ENCODE data around the gene SCN8A.
"Not testable (repeated sequence)": the region's sequence is repeated elsewhere in the genome, so short reads cannot be mapped to it uniquely, and the experiment has no call there.

SCN8A gene

DNA sequence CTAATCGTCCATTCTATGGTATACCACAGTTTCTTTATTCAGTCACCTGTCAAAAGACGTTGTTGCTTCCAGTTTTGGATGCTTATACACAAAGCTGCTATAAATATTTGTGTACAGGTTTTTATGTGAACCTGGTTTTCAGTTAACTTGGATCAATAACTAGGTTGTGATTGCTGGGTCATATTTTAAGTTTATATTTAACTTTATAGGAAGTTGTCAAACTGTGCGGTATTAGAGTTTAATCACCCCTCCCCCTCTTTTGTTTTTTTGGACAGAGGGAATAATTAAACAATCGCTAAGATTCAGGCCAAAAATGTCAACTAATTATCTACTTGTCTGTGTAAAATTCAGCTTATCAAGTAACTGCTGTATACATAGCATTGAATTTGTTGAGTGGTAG is 34.3 kb downstream of the SCN8A start:
- DNase-seq, result no peak

DNA sequence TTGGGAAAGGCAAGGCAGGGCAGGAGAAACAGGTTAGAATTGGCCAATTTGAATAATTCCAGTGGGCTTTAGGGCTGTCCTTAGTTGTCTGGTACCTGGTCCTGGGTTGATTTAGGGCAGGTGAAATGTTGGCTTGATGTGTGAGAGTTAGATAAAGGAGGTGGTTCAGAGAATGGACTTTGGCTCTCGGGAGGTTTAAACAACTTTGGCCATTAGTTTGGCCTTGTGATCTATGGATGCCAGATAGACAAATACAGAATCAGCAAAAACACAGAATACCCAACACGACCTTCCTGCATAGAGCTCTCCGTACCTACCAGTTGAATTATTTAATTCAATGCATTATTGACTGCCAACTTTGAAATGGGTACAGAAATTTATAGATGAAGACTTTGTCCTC is 35.1 kb downstream of the SCN8A start:
- DNase-seq, result no peak

DNA sequence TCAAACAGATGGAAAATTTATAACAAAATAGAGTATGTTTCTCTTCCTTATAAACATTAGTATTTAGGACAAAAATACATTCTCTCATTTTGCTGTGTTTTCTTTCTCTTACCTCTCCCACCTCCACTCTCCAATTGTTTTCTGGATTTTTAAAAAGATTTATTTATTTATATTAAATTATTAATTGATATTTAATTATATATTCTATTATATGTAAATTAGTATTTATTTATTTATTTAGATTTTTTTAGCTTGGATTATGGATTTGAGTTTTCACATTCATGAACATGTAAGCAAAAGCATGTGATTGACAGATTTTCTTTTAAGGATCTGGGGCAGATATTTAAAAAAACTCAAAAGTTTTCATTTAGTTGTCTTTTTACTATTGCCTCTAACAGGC is 35.6 kb downstream of the SCN8A start:
- DNase-seq, result no peak

DNA sequence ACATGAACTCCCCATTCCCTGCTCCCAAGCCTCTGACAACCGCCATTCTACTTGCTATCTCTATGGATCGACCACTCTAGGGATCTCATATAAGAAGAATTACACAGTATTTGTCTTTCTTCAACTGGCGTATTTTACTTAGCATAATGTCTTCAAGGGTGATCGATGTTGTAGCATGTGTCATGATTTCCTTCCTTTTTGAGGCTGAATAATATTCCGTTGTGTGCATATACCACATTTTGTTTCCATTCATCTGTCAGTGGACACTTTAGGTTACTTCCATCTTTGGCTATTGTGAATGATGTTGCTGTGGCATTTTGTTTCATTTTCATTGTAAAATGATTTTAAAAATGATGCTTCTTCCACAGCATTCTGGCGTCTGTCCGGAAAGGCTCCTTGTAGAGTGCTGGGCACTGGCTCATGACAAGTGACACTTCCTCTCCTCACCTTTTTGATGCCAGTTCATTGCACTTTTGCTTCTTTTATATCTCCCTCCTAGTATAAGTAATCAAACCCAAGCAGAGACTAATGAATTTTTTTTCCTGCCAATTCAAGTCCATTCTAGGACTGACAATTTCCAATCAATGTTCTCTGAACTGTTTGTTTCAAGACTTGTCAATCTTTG is 39.3 kb downstream of the SCN8A start:
- no peak for DNase-seq

DNA sequence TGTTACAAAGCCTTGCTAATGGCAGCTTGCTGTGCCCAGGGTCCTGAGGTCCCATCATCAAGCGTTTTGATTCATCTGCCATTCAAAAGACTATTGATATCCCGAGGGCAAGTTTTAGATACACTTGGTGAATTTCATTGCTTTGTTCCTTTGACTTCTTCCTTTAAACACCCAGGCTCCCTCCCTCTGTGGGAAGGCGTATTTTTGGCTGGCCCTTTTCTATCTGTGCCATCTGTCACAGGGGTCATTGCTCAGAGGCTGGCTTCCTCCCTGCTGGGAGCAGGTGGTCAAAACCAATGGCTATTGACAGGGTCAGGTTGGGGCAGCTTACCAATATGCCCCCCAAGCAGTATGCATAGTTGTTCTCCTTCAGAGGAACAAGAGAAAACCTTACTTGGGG is 40.0 kb downstream of the SCN8A start:
- no peak for DNase-seq

DNA sequence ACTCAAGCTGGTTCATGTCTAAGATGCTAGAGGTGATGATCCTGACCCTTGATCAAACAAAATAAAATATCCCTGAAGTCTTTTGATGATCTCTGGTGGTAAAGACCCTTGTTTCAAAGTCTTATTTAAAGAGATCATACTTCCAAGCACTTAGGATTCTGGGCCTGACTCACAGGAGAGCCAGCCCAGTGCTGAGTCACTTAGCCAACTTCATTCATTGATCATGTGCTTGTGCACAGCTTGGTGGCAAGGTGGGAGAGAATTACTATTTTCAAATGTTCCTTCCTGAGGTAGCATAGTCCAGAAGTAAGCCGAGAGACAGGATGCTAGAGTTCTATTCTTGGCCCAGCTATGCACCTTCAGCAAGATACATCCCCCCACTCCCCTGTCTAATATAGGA is 40.6 kb downstream of the SCN8A start:
- DNase-seq, result no peak

DNA sequence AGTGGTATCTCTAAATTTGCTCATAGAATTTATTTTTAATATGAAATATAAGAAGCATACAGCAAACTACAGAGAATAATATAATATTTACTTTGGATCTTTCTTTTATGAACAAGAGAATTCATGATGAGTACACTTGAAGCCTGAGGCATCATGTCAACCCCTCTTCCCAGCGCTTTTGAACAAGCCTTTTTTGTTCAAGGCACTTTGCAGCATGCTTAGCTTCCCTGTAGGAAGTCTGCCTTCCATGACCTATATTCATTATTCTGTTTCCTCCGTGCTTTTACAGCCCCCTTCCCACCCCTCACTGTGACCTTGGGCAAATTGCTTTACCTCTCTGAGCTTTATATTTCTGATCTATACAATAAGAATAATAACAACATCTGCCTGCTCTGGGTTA is 41.6 kb downstream of the SCN8A start:
- no peak for DNase-seq

DNA sequence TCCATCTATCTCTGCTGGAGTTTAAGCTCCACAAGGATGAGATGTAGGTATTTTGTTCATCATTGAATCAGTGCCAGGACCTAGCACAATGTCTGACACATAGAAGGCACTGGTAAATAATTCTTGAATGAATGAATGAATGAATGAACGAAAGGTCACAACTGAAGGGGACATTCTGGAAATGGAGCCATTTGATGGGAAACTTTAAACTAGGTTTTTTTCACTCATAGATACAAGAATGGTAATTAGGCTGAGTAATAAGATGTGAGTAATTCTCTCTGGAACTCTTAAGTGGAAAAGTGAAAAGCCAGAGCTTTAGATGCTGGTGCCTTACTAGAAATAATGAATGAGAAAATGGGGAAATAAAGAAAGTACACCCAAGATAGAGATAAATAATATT is 44.3 kb downstream of the SCN8A start:
- no peak for DNase-seq

DNA sequence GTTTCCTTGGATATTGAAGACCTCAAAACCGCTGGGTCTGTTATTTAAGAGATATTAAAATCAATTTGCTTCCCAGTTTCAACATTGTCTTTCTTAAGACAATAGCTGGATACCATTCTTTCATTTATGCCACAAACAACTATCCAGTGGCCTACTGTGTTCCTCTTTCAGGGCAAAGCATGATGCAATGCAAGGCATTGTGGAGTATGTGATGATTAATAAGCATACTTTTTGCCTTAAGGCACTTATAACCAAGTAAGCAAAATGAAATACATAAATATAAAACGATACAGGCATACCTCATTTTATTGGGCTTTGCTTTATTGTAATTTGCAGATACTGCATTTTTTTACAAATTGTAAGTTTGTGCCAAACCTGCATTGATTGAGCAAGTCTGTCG is 45.5 kb downstream of the SCN8A start:
- no peak for DNase-seq

DNA sequence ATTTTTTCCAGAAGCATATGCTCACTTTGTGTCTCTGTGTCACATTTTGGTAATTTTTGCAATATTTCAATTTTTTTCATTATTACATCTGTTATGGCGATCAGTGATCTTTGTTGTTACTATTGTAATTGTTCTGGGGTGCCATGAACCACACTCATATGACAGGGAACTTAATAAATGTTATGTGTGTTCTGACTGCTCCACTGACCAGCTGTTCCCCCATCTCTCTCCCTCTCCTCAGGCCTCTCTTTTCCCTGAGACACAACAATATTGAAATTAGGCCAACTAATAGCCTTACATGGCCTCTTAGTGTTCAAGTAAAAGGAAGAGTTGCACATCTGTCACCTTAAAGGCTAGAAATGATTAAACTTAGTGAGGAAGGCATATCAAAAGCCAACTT is 46.0 kb downstream of the SCN8A start:
- no peak for DNase-seq

DNA sequence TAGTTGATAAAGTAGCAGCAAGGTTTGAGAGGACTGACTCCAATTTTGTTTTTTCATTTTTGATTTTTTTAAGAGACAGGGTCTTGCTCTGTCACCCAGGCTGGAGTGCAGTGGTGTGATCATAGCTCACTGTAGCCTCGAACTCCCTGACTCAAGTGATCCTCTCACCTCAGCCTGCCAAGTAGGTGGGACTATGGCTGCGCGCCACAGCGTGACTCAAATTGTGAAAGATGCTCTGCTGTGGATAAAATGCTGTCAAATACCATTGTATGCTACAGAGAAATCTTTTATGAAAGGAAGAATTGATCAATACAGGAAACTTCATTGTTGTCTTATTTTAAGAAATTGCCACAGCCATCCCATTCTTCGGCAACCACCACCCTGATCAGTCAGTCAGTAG is 48.3 kb downstream of the SCN8A start:
- no peak for DNase-seq

DNA sequence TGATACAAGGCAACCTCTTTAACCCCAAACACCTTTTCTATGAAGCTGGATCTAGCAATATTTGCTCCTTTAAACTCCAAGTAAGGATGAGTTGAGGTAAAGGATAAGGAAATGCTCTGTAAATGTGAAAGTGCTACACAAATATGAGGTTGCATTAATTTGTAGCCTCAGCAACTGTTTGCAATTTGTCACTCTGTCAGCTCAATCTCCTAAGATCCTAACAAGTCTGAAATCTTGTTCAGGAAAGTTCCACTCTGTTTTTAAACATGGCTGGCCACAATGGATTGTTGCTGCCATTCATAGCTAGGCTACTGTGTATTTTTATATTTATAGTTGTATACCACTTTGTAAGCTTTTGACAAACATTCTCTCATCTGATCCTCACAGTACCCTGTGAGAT is 51.3 kb downstream of the SCN8A start:
- DNase-seq, result no peak

DNA sequence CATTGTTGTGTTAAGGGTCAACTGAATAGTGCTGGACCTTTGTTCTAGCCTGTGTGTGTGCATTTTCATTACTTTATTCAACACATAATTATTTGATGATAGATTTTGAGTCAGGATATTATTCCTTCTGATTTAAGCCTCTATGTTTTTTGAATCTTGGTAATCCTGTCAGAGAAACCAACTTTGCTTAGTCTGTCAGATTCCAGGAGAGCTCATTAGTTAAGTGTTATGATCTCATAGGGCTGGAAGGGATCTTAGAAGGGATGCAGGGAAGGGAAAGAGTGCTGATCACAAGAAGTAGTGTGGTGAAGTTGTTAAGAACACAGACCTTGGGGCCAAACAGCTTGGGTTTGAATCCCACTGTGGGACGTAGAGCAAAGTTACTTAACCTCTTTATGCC is 52.9 kb downstream of the SCN8A start:
- no peak for DNase-seq

DNA sequence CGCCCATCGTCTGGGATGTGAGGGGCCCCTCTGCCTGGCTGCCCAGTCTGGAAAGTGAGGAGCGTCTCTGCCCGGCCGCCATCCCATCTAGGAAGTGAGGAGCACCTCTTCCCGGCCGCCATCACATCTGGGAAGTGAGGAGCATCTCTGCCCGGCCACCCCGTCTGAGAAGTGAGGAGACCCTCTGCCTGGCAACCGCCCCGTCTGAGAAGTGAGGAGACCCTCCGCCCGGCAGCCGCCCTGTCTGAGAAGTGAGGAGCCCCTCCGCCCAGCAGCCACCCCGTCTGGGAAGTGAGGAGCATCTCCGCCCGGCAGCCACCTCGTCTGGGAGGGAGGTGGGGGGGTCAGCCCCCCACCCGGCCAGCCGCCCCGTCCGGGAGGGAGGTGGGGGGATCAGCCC is 53.7 kb downstream of the SCN8A start:
- DNase-seq, result not testable (repeated sequence)

DNA sequence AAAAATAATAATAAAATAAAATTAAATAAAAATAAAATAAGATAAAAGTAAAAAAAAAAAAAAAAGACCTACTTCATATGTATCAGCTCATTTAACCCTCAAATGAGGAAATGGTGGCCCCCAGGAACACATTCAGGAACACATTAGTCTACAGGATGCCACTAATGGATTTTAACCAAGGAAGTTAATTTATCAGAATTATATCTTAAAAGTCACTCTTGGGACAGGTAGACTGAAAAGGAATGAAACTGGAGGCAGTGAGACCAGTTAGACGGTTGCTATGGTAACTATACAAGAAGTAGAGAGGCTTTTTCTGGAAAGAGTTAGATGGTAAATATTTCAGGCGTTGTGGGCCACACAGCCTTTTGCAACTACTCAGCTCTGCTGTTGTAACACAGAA is 54.9 kb downstream of the SCN8A start:
- no peak for DNase-seq

DNA sequence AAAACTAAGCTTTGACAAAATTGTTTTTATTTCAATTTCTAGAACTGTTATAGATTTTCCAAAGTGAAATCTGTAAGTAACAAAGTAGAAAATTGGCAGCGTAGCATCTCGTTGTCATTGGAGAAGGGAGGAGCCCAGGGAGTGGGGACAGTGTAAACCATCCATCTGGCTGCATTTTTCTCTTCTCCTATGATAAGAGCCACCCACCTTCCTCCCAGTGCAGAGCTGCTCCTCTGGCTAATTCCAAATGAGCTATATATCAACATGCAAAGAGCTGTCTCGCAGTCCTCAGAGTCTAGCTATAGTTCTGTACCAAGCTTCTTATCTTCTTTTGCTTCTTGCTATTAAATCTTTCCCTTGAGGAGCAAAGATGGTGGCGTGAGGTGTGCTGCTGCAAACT is 56.6 kb downstream of the SCN8A start:
- no peak for DNase-seq

DNA sequence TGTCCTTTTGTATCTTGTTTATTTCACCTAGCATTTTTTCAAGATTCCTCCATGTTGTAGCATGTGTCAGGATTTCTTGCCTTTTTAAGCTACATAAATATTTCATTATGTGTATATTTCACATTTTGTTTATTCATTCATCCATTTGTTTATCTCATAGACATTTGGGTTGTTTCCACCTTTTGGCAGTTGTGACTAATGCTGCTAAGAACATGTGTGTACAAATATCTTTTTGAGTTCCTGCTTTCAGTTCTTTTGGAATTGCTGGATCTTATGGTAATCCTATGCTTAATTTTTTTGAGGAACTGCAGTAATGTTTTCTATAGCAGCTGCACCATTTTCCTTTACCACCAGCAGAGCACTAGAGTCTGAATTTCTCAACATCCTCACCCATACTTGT is 62.4 kb downstream of the SCN8A start:
- no peak for DNase-seq

DNA sequence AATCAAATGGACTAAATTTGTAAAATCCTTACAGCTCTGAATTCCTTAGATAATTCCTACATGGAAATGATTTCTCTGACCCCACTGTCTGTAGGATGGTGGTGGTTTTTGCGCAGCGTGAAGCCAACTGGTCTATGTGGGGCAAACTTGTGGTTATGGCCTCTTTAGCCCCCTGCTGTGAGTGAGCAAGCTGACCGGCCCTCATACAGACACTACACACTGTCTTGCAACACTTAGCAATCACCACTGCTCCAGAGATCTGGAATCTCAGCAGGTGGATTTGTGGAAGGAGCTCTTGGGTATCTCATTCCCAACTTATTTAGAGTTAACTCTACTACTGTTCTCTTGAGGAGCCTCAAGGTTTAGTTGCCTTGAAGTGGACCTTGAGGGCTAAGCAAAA is 70.2 kb downstream of the SCN8A start:
- no peak for DNase-seq

DNA sequence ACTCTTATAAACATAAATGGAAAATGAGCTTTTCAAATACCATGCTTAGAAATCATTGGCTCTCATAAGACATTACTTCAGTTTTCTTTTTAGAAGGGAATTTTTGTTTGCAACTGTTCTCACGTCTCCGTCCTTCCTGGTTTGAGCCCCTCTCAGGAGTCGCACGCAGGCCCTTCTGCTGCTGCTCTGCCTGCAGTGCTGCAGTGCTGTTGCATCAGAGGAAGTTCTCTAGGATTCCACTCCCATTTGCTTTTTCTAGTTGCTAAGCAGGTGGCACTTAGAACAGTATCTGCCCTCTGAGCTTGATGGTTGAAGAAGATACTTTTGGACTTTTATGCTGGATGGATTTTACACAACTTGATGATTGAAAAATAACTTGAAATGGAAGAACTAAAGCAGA is 70.8 kb downstream of the SCN8A start:
- no peak for DNase-seq

DNA sequence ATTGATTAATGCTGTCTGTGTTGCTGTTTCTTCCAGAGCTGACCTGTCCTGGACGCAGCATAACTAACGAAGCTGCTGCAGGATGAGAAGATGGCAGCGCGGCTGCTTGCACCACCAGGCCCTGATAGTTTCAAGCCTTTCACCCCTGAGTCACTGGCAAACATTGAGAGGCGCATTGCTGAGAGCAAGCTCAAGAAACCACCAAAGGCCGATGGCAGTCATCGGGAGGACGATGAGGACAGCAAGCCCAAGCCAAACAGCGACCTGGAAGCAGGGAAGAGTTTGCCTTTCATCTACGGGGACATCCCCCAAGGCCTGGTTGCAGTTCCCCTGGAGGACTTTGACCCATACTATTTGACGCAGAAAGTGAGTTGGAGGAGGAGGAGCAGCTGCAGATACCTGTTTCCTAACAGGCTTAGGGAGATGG is 71.7 kb downstream of the SCN8A start:
- DNase-seq, result no peak

DNA sequence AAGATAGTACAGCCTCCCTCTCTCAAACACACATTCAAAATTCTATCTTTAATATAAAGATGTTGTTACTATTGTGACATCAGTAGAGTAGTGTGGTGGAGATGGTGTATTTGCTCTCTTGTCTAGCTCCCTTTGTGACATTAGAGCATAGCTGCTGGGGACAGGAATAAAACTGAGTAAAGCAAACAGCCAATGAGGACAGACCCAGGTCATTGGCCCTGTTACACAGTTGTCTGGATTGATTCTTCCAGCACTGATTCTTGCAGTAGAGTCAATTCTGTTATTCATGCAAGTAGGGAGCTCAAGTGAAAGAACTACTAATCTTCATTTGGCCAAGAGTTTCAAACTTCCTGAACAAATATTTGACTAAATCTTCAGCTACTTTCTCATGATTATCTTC is 72.4 kb downstream of the SCN8A start:
- no peak for DNase-seq

DNA sequence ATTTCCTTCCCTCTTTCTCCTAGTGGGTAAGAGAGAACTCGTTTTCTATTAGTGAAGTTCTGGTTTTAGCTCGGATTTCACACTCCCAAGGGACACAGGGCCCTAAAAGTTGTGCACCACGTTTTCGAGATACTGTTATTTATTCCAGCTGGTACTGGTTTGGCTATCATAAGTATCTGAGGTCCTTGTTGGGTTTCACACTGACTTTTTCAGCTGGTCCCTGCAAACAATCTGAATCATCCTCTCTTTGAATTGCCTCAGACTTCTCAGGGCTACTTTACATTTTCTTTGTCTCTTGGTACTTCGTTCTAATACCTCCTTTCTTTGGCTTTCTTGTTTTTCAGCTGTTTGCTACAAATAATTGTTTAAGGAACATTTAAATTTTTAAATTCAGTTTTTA is 75.7 kb downstream of the SCN8A start:
- DNase-seq, result no peak

DNA sequence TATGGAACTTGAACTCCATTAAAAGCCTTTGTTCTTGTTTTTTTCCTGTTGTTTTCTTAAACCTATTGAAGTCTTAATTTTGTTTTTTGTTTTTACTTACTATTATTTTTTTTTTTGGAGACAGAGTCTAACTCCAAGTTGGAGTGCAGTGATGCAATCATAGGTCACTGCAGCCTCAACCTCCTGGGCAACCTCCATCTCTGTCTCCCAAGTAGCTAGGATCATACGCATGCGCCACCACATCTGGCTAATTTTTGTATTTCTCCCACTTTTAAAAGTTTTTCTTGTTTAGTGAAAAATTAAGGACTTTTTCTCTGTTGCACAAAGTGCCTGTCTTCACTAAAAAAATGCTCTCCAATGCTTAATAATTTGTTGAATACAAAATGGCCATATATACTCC is 76.2 kb downstream of the SCN8A start:
- no peak for DNase-seq

DNA sequence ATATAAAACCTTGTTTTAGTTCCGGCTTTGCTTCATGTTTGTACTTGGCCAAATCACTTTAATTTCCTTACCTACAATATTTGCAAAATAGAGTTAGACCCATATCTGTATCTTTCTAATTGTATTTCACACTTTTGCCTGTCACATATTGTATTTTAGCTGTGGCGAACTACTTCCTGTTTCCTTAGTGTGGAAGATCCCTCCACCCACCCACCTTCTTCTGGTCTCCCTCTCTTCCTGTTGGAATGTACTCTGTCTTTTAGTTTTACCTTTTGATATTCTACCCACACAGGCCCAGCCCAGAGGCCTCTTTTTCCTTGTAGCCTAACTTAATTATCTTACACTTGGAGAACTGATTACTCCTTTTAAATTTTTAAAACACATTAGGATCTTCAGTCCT is 78.2 kb downstream of the SCN8A start:
- DNase-seq, result no peak

DNA sequence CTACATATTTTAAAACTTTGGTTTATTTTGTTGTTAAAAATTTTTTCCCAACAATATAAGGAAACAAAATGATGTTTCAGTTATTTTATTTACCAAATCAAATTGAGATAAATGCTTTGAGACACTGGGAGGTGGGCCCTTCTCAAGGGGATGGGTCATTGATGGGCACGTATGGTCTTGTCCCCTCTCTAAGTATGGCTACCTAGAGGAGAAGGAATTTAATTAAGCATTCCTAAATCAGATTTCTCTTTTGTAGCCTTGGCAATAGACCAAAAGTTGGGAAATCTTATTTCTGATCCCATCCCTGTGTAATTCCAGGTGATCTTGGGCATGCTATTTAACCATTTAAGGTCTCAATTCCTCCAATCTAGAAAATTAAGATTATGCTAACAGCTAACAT is 79.0 kb downstream of the SCN8A start:
- DNase-seq, result no peak

DNA sequence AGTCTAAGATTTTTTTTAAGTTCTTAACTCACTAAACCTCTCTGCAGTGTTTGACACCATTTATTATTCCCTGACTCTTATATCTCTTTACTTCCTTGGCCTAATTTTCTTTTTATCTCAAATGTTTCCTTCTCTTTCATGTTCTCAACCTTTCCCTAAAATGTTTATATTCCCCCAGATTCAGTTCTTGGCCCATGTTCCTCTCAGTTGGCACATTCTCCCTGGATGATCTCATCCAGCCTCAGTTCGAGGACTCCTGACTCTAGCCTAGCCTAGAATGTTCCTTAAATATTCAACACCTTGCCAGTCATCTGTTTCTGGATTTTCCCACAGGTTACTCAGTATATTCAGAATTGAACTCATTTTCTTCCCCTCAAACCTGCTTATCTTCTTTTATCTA is 81.3 kb downstream of the SCN8A start:
- no peak for DNase-seq

Data from SHP77 treated with DMSO at 0.1 percent for 48 hours (cell line).